DND-41 (cell line): ENCODE measurements around the gene TLCD3B.

Source experiments
- EZH2 ChIP-seq: IDR thresholded peaks from 3 replicates; pipeline ENCODE4 v1.6.1; 2012; ENCODE audit warnings: borderline replicate concordance, low read depth, mild to moderate bottlenecking, moderate library complexity, low read length, inconsistent platforms; ENCODE audit not compliant: severe bottlenecking
- TF ChIP-seq, protein P1 (sequence below): IDR thresholded peaks from 2 replicates; pipeline ENCODE4 v1.5.1; 2012; ENCODE audit warnings: borderline replicate concordance, low read length, moderate library complexity, mild to moderate bottlenecking; ENCODE audit not compliant: poor library complexity, severe bottlenecking; ENCODE audit errors: extremely low read depth

DNA sequence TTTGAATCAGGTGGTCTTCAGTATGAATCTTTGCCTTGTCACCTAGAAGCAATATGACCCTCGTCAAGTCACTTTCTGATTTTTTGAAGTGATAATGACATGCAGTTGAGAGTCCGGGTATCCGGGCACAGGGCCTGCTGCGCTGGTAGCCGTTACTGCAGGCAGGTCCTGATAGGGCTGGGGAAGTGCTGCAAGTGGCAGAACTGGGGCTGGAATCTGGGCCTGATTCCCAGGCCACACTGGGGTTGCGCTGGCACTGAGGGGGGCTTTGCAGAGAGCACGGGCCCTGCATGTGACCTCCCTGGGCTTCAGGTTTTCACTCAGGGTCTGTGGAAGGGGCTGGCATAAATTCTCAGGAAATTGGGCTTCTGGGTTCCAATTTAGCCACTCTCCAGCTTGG, 47.7 kb upstream of the TLCD3B start:
- TF ChIP-seq, protein P1, sequence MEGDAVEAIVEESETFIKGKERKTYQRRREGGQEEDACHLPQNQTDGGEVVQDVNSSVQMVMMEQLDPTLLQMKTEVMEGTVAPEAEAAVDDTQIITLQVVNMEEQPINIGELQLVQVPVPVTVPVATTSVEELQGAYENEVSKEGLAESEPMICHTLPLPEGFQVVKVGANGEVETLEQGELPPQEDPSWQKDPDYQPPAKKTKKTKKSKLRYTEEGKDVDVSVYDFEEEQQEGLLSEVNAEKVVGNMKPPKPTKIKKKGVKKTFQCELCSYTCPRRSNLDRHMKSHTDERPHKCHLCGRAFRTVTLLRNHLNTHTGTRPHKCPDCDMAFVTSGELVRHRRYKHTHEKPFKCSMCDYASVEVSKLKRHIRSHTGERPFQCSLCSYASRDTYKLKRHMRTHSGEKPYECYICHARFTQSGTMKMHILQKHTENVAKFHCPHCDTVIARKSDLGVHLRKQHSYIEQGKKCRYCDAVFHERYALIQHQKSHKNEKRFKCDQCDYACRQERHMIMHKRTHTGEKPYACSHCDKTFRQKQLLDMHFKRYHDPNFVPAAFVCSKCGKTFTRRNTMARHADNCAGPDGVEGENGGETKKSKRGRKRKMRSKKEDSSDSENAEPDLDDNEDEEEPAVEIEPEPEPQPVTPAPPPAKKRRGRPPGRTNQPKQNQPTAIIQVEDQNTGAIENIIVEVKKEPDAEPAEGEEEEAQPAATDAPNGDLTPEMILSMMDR: no peak
- TF ChIP-seq EZH2: no peak
